CD4-positive, alpha-beta T cell (primary cell): Measurements from ENCODE around the gene NUMA1. TPM values are rescaled to one million over a fixed set of nuclear protein-coding genes. Genes with fewer than 3 reads are reported as not detected.

Source experiments
- ATAC-seq: fragments of 200-7000 bp; cut with Tn5 transposase; one replicate; pipeline ENCODE4 v1.10.0; 2022; ENCODE audit warnings: mild to moderate bottlenecking; ENCODE audit not compliant: poor library complexity
- CTCF ChIA-PET: fragments of 350-600 bp; sonication (Branson Sonifier 250); formaldehyde crosslinking; loops from one replicate; lab custom pipeline; 2021; ENCODE audit warnings: antibody characterized with exemption, inconsistent platforms; lab: Charles Lee
- POLR2A ChIA-PET: fragments of 350-600 bp; sonication (Branson Sonifier 250); formaldehyde crosslinking; loops from one replicate; lab custom pipeline; 2021; ENCODE audit warnings: antibody characterized with exemption, inconsistent platforms; lab: Charles Lee
- DNase-seq, 14 experiments: peaks; one replicate each; pipeline ENCODE4 v3.0.0-alpha.2; 2013 to 2020; ENCODE audit warnings: mixed read lengths in 2 of 14
- H3K27ac ChIP-seq, 2 donors: one replicate each; pipeline versions ENCODE4 v1.5.1 to v1.7.0; 2013; ENCODE audit warnings: low read length in 2 of 2, low read depth in 1 of 2, mild to moderate bottlenecking in 1 of 2
- H3K27me3 ChIP-seq, 2 experiments: 1 replicate in 1 of 2; 2 replicates in 1 of 2; pipeline versions ENCODE4 v1.6.1 to v1.7.0; 2013; ENCODE audit warnings: low read length in 2 of 2, control low read depth in 1 of 2, mild to moderate bottlenecking in 1 of 2, moderate library complexity in 1 of 2; ENCODE audit not compliant: insufficient read depth in 2 of 2, control insufficient read depth in 1 of 2
- H3K36me3 ChIP-seq: one replicate; pipeline ENCODE4 v1.6.1; 2013; ENCODE audit warnings: low read length, control low read depth; ENCODE audit not compliant: insufficient read depth
- H3K4me1 ChIP-seq: one replicate; pipeline ENCODE4 v1.6.1; 2013; ENCODE audit warnings: low read length, control low read depth; ENCODE audit not compliant: insufficient read depth
- H3K4me3 ChIP-seq: one replicate; pipeline ENCODE4 v1.5.1; 2013; ENCODE audit warnings: mild to moderate bottlenecking, low read length, moderate library complexity
- H3K9me3 ChIP-seq, 2 experiments: 1 replicate in 1 of 2; 2 replicates in 1 of 2; pipeline versions ENCODE4 v1.6.1 to v1.7.0; 2013; ENCODE audit warnings: low read length in 2 of 2, mild to moderate bottlenecking in 2 of 2, control low read depth in 1 of 2, moderate library complexity in 1 of 2; ENCODE audit not compliant: control insufficient read depth in 1 of 2, insufficient read depth in 1 of 2
- H3K27ac Mint-ChIP-seq: one replicate; pipeline ENCODE4 v1.8.0; 2020; ENCODE audit warnings: mixed read lengths
- H3K27me3 Mint-ChIP-seq: one replicate; pipeline ENCODE4 v1.8.0; 2021; ENCODE audit warnings: mixed read lengths
- H3K36me3 Mint-ChIP-seq: one replicate; pipeline ENCODE4 v1.8.0; 2021; ENCODE audit warnings: low read depth, mixed read lengths
- H3K4me1 Mint-ChIP-seq: one replicate; pipeline ENCODE4 v1.8.0; 2021; ENCODE audit warnings: low read depth, mixed read lengths
- H3K4me3 Mint-ChIP-seq: one replicate; pipeline ENCODE4 v1.8.0; 2020; ENCODE audit warnings: mild to moderate bottlenecking, mixed read lengths
- H3K9me3 Mint-ChIP-seq: one replicate; pipeline ENCODE4 v1.8.0; 2020; ENCODE audit warnings: mixed read lengths
- CTCF ChIP-seq: fragments of 200-600 bp; IDR thresholded peaks from one replicate; pipeline ENCODE4 v1.8.0; 2022; ENCODE audit warnings: antibody characterized with exemption, mild to moderate bottlenecking
- intact Hi-C, 2 experiments: fragments of 100-400 bp; cut with DNase I in 1 of 2; cut with micrococcal nuclease in 1 of 2; formaldehyde crosslinking; loops; one replicate each; pipeline versions ENCODE4 v1.15.1 to v1.9.0; 2023 to 2025; cut with DNase I, micrococcal nuclease
- total RNA-seq, 174 experiments: library from RNA in 2 of 174; stranded (reverse) in 2 of 174; gene quantifications; one replicate each; pipeline ENCODE4 v1.2.3 and lab custom pipeline; 2021 to 2026

NUMA1 gene
- total RNA-seq, 2 experiments from 2014 or later, result 191 to 197 TPM

GRCh38 chr11:71971680-71972079 is 108.7 kb downstream of the NUMA1 start:
- Histone ChIP-seq H3K27me3 (no peaks in the 10 kb centered on the region), H3K36me3 (peaks cover 25% of the 10 kb centered on the region), H3K4me1 (no peaks in the 10 kb centered on the region), H3K27ac (no peak overlapping the region), H3K4me3 (no peak overlapping the region), H3K9me3 (no peaks in the 10 kb centered on the region)
- intact Hi-C loops, result no loop called here
- H3K36me3 Mint-ChIP-seq, result peaks cover 43% of the 10 kb centered on the region
- no peak overlapping the region for H3K4me3 Mint-ChIP-seq
- DNase-seq (no peak), ATAC-seq (no peak)
- no peak overlapping the region for H3K27ac Mint-ChIP-seq
- no peaks in the 10 kb centered on the region for H3K9me3 Mint-ChIP-seq
- H3K4me1 Mint-ChIP-seq, result no peaks in the 10 kb centered on the region
- TF ChIP-seq CTCF, result no peak
- CTCF ChIA-PET, result no interaction called here
- POLR2A ChIA-PET, result no interaction called here
- H3K27me3 Mint-ChIP-seq, result no peaks in the 10 kb centered on the region

GRCh38 chr11:71964641-71965040 is 115.7 kb downstream of the NUMA1 start:
- TF ChIP-seq CTCF, result no peak
- Mint-ChIP-seq H3K4me1 (no peaks in the 10 kb centered on the region), H3K27me3 (no peaks in the 10 kb centered on the region), H3K9me3 (no peaks in the 10 kb centered on the region), H3K27ac (no peak overlapping the region), H3K4me3 (no peak overlapping the region), H3K36me3 (peaks cover 52% of the 10 kb centered on the region)
- DNase-seq (no peak), ATAC-seq (no peak)
- H3K4me1 ChIP-seq, result no peaks in the 10 kb centered on the region
- peaks cover 0 to 3% of the 10 kb centered on the region in 2 experiments for H3K9me3 ChIP-seq
- peaks cover 40% of the 10 kb centered on the region for H3K36me3 ChIP-seq
- intact Hi-C loops, result no loop called here
- H3K4me3 ChIP-seq, result no peak overlapping the region
- H3K27me3 ChIP-seq, result no peaks in the 10 kb centered on the region
- H3K27ac ChIP-seq, result no peak overlapping the region
- POLR2A ChIA-PET, result no interaction called here
- CTCF ChIA-PET, result no interaction called here

GRCh38 chr11:71963468-71963867 is 116.9 kb downstream of the NUMA1 start:
- H3K36me3 ChIP-seq, result peaks cover 36% of the 10 kb centered on the region
- Mint-ChIP-seq H3K9me3 (no peaks in the 10 kb centered on the region), H3K27ac (no peak overlapping the region), H3K36me3 (peaks cover 49% of the 10 kb centered on the region), H3K4me3 (no peak overlapping the region), H3K27me3 (no peaks in the 10 kb centered on the region), H3K4me1 (no peaks in the 10 kb centered on the region)
- ChIA-PET CTCF (no interaction called here), POLR2A (no interaction called here)
- H3K9me3 ChIP-seq, result peaks cover 0 to 3% of the 10 kb centered on the region in 2 experiments
- H3K4me1 ChIP-seq, result no peaks in the 10 kb centered on the region
- H3K27ac ChIP-seq, result no peak overlapping the region
- no peak for TF ChIP-seq CTCF
- intact Hi-C loops, result no loop called here
- no peak for ATAC-seq
- H3K27me3 ChIP-seq, result no peaks in the 10 kb centered on the region
- H3K4me3 ChIP-seq, result no peak overlapping the region
- no peak for DNase-seq
